ENCODE measurements around the gene TLN1. TPM values are rescaled to one million over a fixed set of nuclear protein-coding genes. Genes with fewer than 3 reads are reported as not detected.

TLN1 gene
- polyA plus RNA-seq, 1 experiment, result 165 TPM

- DNase-seq (ENCODE audit: low read depth, low spot score), result no peak
- Histone ChIP-seq H3K9me3 (ENCODE audit: control insufficient read depth, insufficient read depth, low read length) (peaks cover 3% of the 10 kb centered on the region; the same call in 1 of the 2 replicates), H3K27me3 (ENCODE audit: control insufficient read depth, insufficient read depth, low read length) (no peaks in the 10 kb centered on the region), H3K4me3 (ENCODE audit: low read depth, low read length) (peak within 1 kb of the TSS; percentile 93), H3K27ac (ENCODE audit: low read depth, low read length) (peak within 1 kb of the TSS; percentile 96)
- ChIA-PET POLR2A (interaction anchor here (0.9 to 3.8 kb wide), 12 partner anchors 12 to 91 kb away, joined by 3 to 75 read pairs (median 6); partner anchors contain the start of genes CREB3, GBA2, RGP1 and TLN1), CTCF (interaction anchor here (0.6 to 3.7 kb wide), 17 partner anchors 10 to 166 kb away, joined by 3 to 30 read pairs (median 3); partner anchors contain the start of genes CREB3 and TLN1)
- TF ChIP-seq CTCF (IDR thresholded peaks at IDR 0.05; ENCODE audit: low read depth, low read length), result peak; percentile 49
Observed at GRCh38 chr9:35658137-35658967, 73.6 kb downstream of the TLN1 start, which contains the start of gene CCDC107. Gene CCDC107, plus strand, starts transcription at chr9:35658292. Its CDS starts 88 bp downstream, at chr9:35658380.

- CTCF ChIA-PET, result interaction anchor here (0.6 to 3.7 kb wide), 12 partner anchors 9 to 77 kb away, joined by 3 to 30 read pairs (median 4); partner anchors contain the start of genes CREB3 and TLN1
- TF ChIP-seq CTCF (IDR thresholded peaks at IDR 0.05; ENCODE audit: low read depth, low read length), result peak; percentile 34
- DNase-seq (ENCODE audit: low read depth, low spot score), result peak; percentile 99
- H3K27ac ChIP-seq (ENCODE audit: low read depth, low read length), result peak within 1 kb of the TSS; percentile 96
- peak within 1 kb of the TSS; percentile 93 for H3K4me3 ChIP-seq (ENCODE audit: low read depth, low read length)
- H3K9me3 ChIP-seq (ENCODE audit: control insufficient read depth, insufficient read depth, low read length), result peaks cover 3% of the 10 kb centered on the region; the same call in 1 of the 2 replicates
- POLR2A ChIA-PET, result interaction anchor here (0.5 to 3.8 kb wide), 16 partner anchors 11 to 1551 kb away, joined by 3 to 75 read pairs (median 6); partner anchors contain the start of genes CREB3, GBA2, RGP1 and TLN1
- H3K27me3 ChIP-seq (ENCODE audit: control insufficient read depth, insufficient read depth, low read length), result no peaks in the 10 kb centered on the region
Observed at GRCh38 chr9:35657546-35658136, 74.4 kb downstream of the TLN1 start, which contains the start of gene RMRP. Gene RMRP, minus strand, starts transcription at chr9:35658019.

GRCh38 chr9:35656831-35657545 lies 75.0 kb downstream of the TLN1 start:
- H3K27me3 ChIP-seq (ENCODE audit: control insufficient read depth, insufficient read depth, low read length), result no peaks in the 10 kb centered on the region
- no peak for DNase-seq (ENCODE audit: low read depth, low spot score)
- peak overlapping the region; percentile 96 for H3K27ac ChIP-seq (ENCODE audit: low read depth, low read length)
- ChIA-PET CTCF (interaction anchor here (0.8 to 3.7 kb wide), 6 partner anchors 10 to 73 kb away, joined by 3 to 30 read pairs (median 10); partner anchors contain the start of genes CREB3 and TLN1), POLR2A (interaction anchor here (0.5 to 3.8 kb wide), 10 partner anchors 12 to 1552 kb away, joined by 3 to 75 read pairs (median 6); partner anchors contain the start of gene TPM2)
- TF ChIP-seq CTCF (IDR thresholded peaks at IDR 0.05; ENCODE audit: low read depth, low read length), result no peak
- peaks cover 3% of the 10 kb centered on the region; the same call in 1 of the 2 replicates for H3K9me3 ChIP-seq (ENCODE audit: control insufficient read depth, insufficient read depth, low read length)
- H3K4me3 ChIP-seq (ENCODE audit: low read depth, low read length), result peak overlapping the region; percentile 48

GRCh38 chr9:35656348-35656747 lies 75.6 kb downstream of the TLN1 start:
- DNase-seq (ENCODE audit: low read depth, low spot score), result no peak
- CTCF ChIA-PET, result interaction anchor here (1.0 to 3.7 kb wide), 4 partner anchors 9 to 73 kb away, joined by 3 to 30 read pairs (median 10); partner anchors contain the start of genes CREB3 and TLN1
- no peak for TF ChIP-seq CTCF (IDR thresholded peaks at IDR 0.05; ENCODE audit: low read depth, low read length)
- POLR2A ChIA-PET, result interaction anchor here (3.8 kb wide), 1 partner anchor 31 kb away, joined by 75 read pairs; the partner anchor contains the start of gene TPM2
- H3K27me3 ChIP-seq (ENCODE audit: control insufficient read depth, insufficient read depth, low read length), result no peaks in the 10 kb centered on the region
- H3K4me3 ChIP-seq (ENCODE audit: low read depth, low read length), result no peak overlapping the region
- H3K9me3 ChIP-seq (ENCODE audit: control insufficient read depth, insufficient read depth, low read length), result peaks cover 3% of the 10 kb centered on the region; the same call in 1 of the 2 replicates
- H3K27ac ChIP-seq (ENCODE audit: low read depth, low read length), result no peak overlapping the region

Measured in AG04450 (cell line).